ENCODE data around the gene ZBED4.

The ZBED4 gene

GRCh38 chr22:49825944-49826602 lies 27.6 kb upstream of the ZBED4 start:
- no peaks in the 10 kb centered on the region for H3K4me1 ChIP-seq
- no peaks in the 10 kb centered on the region for H3K9me3 ChIP-seq
- peak overlapping the region; percentile 92 for H3K4me3 ChIP-seq (ENCODE audit: low read depth, low read length)
- H3K27me3 ChIP-seq: no peaks in the 10 kb centered on the region
- no peak for DNase-seq
- TF ChIP-seq, protein P1, sequence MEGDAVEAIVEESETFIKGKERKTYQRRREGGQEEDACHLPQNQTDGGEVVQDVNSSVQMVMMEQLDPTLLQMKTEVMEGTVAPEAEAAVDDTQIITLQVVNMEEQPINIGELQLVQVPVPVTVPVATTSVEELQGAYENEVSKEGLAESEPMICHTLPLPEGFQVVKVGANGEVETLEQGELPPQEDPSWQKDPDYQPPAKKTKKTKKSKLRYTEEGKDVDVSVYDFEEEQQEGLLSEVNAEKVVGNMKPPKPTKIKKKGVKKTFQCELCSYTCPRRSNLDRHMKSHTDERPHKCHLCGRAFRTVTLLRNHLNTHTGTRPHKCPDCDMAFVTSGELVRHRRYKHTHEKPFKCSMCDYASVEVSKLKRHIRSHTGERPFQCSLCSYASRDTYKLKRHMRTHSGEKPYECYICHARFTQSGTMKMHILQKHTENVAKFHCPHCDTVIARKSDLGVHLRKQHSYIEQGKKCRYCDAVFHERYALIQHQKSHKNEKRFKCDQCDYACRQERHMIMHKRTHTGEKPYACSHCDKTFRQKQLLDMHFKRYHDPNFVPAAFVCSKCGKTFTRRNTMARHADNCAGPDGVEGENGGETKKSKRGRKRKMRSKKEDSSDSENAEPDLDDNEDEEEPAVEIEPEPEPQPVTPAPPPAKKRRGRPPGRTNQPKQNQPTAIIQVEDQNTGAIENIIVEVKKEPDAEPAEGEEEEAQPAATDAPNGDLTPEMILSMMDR (IDR thresholded peaks at IDR 0.05; ENCODE audit: low read depth, low read length): no peak
- peaks cover 46% of the 10 kb centered on the region for H3K36me3 ChIP-seq

DNA sequence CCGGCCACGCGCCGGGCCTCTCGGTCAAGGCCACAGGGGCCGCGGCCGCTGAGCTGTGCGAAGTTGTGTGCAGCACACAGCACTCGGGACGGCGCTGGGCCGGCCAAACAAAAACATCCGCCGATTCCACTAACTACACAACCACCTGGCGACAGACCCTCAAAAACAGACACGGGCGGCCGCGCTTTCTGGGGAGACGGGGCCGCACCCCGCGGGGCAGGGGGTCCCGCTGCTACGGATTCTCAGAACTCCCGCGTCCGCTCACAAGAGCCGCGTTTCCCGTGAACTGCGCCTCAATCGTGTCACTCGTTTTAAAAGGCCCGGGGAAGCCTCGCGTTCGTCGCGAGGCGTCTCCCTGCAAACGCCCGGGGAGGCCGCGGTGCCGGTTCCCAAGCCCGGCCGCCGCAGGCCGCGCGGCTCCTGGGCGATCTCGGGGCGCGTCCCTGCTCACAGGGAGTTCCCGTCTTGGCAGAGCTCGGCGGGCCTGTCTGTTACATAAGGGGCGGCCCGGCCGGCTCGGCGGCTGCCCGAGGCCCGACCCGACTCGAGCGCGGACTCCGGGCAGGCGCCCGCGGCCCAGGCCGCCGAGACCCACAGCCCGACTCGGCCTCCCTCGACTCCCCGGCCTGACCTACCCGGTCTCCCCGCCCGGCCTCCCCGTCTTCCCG lies 26.9 kb upstream of the ZBED4 start:
- Histone ChIP-seq H3K4me1 (no peaks in the 10 kb centered on the region), H3K4me3 (ENCODE audit: low read depth, low read length) (peak overlapping the region; percentile 92), H3K36me3 (peaks cover 39% of the 10 kb centered on the region), H3K9me3 (no peaks in the 10 kb centered on the region), H3K27me3 (peaks cover 4% of the 10 kb centered on the region; the same call in 1 of the 2 replicates)
- TF ChIP-seq, protein P1 (IDR thresholded peaks at IDR 0.05; ENCODE audit: low read depth, low read length): no peak
- peak; percentile 39 for DNase-seq

- Histone ChIP-seq H3K9me3 (no peaks in the 10 kb centered on the region), H3K27me3 (peaks cover 6% of the 10 kb centered on the region; the same call in 1 of the 2 replicates), H3K36me3 (peaks cover 33% of the 10 kb centered on the region), H3K4me1 (no peaks in the 10 kb centered on the region), H3K4me3 (ENCODE audit: low read depth, low read length) (peak overlapping the region; percentile 92)
- TF ChIP-seq, protein P1 (IDR thresholded peaks at IDR 0.05; ENCODE audit: low read depth, low read length): no peak
- no peak for DNase-seq
Observed at GRCh38 chr22:49827271-49827852, 26.3 kb upstream of the ZBED4 start.

DNA sequence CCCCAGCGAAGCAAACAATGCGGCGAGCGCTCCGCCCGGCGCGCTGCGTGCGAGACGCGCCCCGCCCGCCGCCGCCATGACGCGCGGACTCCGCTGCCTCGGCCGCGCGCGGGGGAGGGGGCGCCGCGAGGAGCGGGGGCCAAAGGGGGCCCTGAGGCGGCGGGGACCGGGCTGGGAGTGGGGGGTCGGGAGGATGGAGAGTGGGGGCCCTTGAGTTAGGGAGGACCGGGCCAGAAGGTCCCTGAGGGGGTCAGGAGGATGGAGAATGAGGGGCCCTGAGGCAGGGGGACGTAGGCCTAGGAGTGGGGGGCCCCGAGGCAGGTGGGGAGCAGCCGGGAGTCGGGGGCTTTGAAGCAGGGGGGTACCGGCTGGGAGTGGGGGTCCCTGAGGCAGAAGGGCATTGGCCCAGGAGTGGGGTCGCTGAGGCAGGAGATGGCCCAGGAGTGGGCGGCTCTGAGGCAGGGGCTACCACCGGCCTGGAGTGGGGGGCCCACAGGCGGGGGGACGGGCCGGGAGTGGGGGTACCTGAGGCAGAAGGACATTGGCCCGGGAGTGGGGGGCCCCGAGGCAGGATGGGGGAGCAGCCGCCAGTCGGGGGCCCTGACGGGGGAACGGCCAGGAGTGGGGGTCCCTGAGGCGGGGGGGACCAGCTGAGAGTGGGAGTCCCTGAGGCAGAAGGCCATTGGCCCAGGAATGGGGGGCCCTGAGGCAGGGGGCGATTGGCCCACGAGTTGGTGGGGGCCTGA lies 25.6 kb upstream of the ZBED4 start, which contains the start of gene BRD1:
Gene BRD1 (minus strand): TSS at position 21 of the 746 bp plus-strand sequence. CDS start 3,556 bp downstream, outside the sequence.
- TF ChIP-seq, protein P1 (IDR thresholded peaks at IDR 0.05; ENCODE audit: low read depth, low read length): no peak
- Histone ChIP-seq H3K27me3 (peaks cover 6% of the 10 kb centered on the region; the same call in 1 of the 2 replicates), H3K9me3 (no peaks in the 10 kb centered on the region), H3K36me3 (peaks cover 26% of the 10 kb centered on the region), H3K4me3 (ENCODE audit: low read depth, low read length) (peak within 1 kb of the TSS; percentile 92), H3K4me1 (no peaks in the 10 kb centered on the region)
- peak; percentile 74 for DNase-seq

DNA sequence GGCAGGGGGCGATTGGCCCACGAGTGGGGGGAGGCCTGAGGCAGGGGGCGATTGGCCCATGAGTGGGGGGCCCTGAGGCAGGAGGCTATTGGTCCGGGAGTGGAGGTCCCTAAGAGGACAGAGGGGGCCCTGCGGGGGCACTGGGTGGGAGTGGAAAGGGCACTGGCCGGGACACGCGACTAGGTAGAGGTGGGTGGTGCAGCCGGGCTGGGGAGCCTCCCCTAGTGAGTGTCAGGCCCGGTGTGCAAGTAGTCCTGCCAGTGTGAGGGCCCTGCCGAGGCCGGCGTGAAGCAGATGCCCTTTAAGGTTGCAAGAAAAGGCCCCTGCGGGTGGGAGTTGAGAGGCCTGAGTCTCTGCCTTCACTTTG lies 25.1 kb upstream of the ZBED4 start:
- no peak overlapping the region for H3K4me3 ChIP-seq (ENCODE audit: low read depth, low read length)
- H3K4me1 ChIP-seq: no peaks in the 10 kb centered on the region

More for the DNA sequence above, 25.1 kb upstream of the ZBED4 start:
- H3K9me3 ChIP-seq: no peaks in the 10 kb centered on the region
- DNase-seq: no peak
- H3K36me3 ChIP-seq: peaks cover 21% of the 10 kb centered on the region
- TF ChIP-seq, protein P1 (IDR thresholded peaks at IDR 0.05; ENCODE audit: low read depth, low read length): no peak
- H3K27me3 ChIP-seq: peaks cover 6% of the 10 kb centered on the region; the same call in 1 of the 2 replicates

Measured in BE2C (cell line).